Astrocyte of the cerebellum (primary cell): Measurements from ENCODE around the gene GPC4.

ENCODE experiments used
- DNase-seq: peaks from one replicate; pipeline ENCODE4 v3.0.0-alpha.2; 2011; ENCODE audit warnings: low read depth
- H3K4me3 ChIP-seq: 2 replicates; pipeline ENCODE4 v1.5.1; 2011; ENCODE audit warnings: mild to moderate bottlenecking, low read depth, low read length, moderate library complexity
- CTCF ChIP-seq: IDR thresholded peaks from 2 replicates; pipeline ENCODE4 v1.5.1; 2012; ENCODE audit warnings: low read length, low read depth, moderate library complexity, mild to moderate bottlenecking; ENCODE audit errors: missing control alignments
- in situ Hi-C: cut with HindIII; loops from 2 replicates; pipeline ENCODE4 v1.10.0; 2017; ENCODE audit warnings: low sequenced_read_pairs

Gene GPC4

GRCh38 chrX:133415276-133416105 is at the start of gene GPC4:
Gene GPC4, minus strand, starts transcription at chrX:133415489. Its CDS starts 524 bp downstream, at chrX:133414965.
- H3K4me3 ChIP-seq, result peak within 1 kb of the TSS; percentile 69
- no peak for DNase-seq
- TF ChIP-seq CTCF, result no peak
- in situ Hi-C loops, result no loop called here

- H3K4me3 ChIP-seq, result no peak overlapping the region
- in situ Hi-C loops, result no loop called here
- no peak for DNase-seq
- no peak for TF ChIP-seq CTCF
These were observed 45.9 kb upstream of the GPC4 start for GRCh38 chrX:133461231-133461630.

GRCh38 chrX:133454924-133455323 is 39.6 kb upstream of the GPC4 start:
- TF ChIP-seq CTCF, result no peak
- H3K4me3 ChIP-seq, result no peak overlapping the region
- DNase-seq, result no peak
- in situ Hi-C loops, result no loop called here

- no peak for DNase-seq
- in situ Hi-C loops, result no loop called here
- no peak for TF ChIP-seq CTCF
- H3K4me3 ChIP-seq, result no peak overlapping the region
These were observed 39.2 kb upstream of the GPC4 start for GRCh38 chrX:133454491-133454914.

- peak; percentile 48 for DNase-seq
- no peak overlapping the region for H3K4me3 ChIP-seq
- in situ Hi-C loops, result no loop called here
- TF ChIP-seq CTCF, result no peak
These were observed 33.3 kb upstream of the GPC4 start for GRCh38 chrX:133448512-133449076.

- H3K4me3 ChIP-seq, result peak overlapping the region; percentile 19
- DNase-seq, result no peak
- in situ Hi-C loops, result no loop called here
- TF ChIP-seq CTCF, result no peak
These were observed 29.9 kb upstream of the GPC4 start for GRCh38 chrX:133444952-133445831.
